CD4-positive, alpha-beta T cell treated with Interleukin-6 for 4 hours (primary cell): ENCODE measurements around the gene TPSG1.
"Not testable (repeated sequence)": the region's sequence is repeated elsewhere in the genome, so short reads cannot be mapped to it uniquely, and the experiment has no call there.

Experiments
- DNase-seq: peaks from one replicate; pipeline ENCODE4 v3.0.0-alpha.2; 2020; ENCODE audit warnings: mixed read lengths

The TPSG1 gene

GRCh38 chr16:1225051-1225451 is at the start of gene TPSG1:
Gene TPSG1 (minus strand): TSS chr16:1225268. CDS start chr16:1225252, 16 bp downstream.
- no peak for DNase-seq

- DNase-seq, result no peak
Measured at GRCh38 chr16:1274767-1275166, 49.7 kb upstream of the TPSG1 start.

GRCh38 chr16:1273816-1274215 is 48.7 kb upstream of the TPSG1 start:
- DNase-seq, result no peak

- no peak for DNase-seq
Measured at GRCh38 chr16:1272453-1273198, 47.6 kb upstream of the TPSG1 start.

- not testable (repeated sequence) for DNase-seq
Measured at GRCh38 chr16:1271724-1272413, 46.8 kb upstream of the TPSG1 start.

GRCh38 chr16:1271380-1271723 is 46.3 kb upstream of the TPSG1 start:
- DNase-seq, result no peak

GRCh38 chr16:1269418-1269817 is 44.4 kb upstream of the TPSG1 start:
- DNase-seq, result not testable (repeated sequence)

GRCh38 chr16:1265826-1266225 is 40.8 kb upstream of the TPSG1 start:
- no peak for DNase-seq

- DNase-seq, result no peak
Measured at GRCh38 chr16:1265090-1265630, 40.1 kb upstream of the TPSG1 start.

GRCh38 chr16:1264345-1265089 is 39.4 kb upstream of the TPSG1 start:
- no peak for DNase-seq

- no peak for DNase-seq
Measured at GRCh38 chr16:1263591-1264344, 38.7 kb upstream of the TPSG1 start.

- no peak for DNase-seq
Measured at GRCh38 chr16:1262846-1263221, 37.8 kb upstream of the TPSG1 start.

GRCh38 chr16:1262210-1262845 is 37.3 kb upstream of the TPSG1 start:
- no peak for DNase-seq

- no peak for DNase-seq
Measured at GRCh38 chr16:1261131-1261892, 36.2 kb upstream of the TPSG1 start.

GRCh38 chr16:1260101-1260680 is 35.1 kb upstream of the TPSG1 start:
- DNase-seq, result no peak

GRCh38 chr16:1259760-1260068 is 34.6 kb upstream of the TPSG1 start:
- no peak for DNase-seq

GRCh38 chr16:1258906-1259759 is 34.1 kb upstream of the TPSG1 start:
- no peak for DNase-seq

- no peak for DNase-seq
Measured at GRCh38 chr16:1258225-1258600, 33.1 kb upstream of the TPSG1 start.

GRCh38 chr16:1257561-1258224 is 32.6 kb upstream of the TPSG1 start:
- no peak for DNase-seq

- no peak for DNase-seq
Measured at GRCh38 chr16:1256874-1257322, 31.8 kb upstream of the TPSG1 start.
